ENCODE results near the gene SLC22A23. TPM values are rescaled to one million over a fixed set of nuclear protein-coding genes. Genes with fewer than 3 reads are reported as not detected.

SLC22A23 gene
- total RNA-seq, 2 experiments from 2014 or later = not detected

- no peaks in the 10 kb centered on the region for H3K9me2 ChIP-seq (ENCODE audit: insufficient read depth, low read length)
- no peaks in the 10 kb centered on the region for H3K9me3 ChIP-seq (ENCODE audit: low read length)
- no peak overlapping the region for H2AFZ ChIP-seq (ENCODE audit: low read length)
- H4K20me1 ChIP-seq (ENCODE audit: insufficient read depth, low read length) = no peaks in the 10 kb centered on the region
- H3K4me1 ChIP-seq (ENCODE audit: insufficient read depth, low read length, poor library complexity, severe bottlenecking) = no peaks in the 10 kb centered on the region
- no peak overlapping the region for H3K27ac ChIP-seq (ENCODE audit: low read depth, low read length, poor library complexity, severe bottlenecking)
- intact Hi-C loops (cut with micrococcal nuclease; ENCODE audit: unreplicated experiment) = no loop called here
- no peak for TF ChIP-seq CTCF (conservative IDR thresholded peaks at IDR 0.05; ENCODE audit: low read length)
- no peak for TF ChIP-seq EZH2phosphoT487 (IDR thresholded peaks at IDR 0.05; ENCODE audit: borderline replicate concordance, low read depth, low read length)
- no peaks in the 10 kb centered on the region for H3K79me2 ChIP-seq (ENCODE audit: insufficient read depth, low read depth, low read length)
- no peak overlapping the region for H3K4me3 ChIP-seq (ENCODE audit: low read depth, low read length, poor library complexity, severe bottlenecking)
- CTCF ChIA-PET (ENCODE audit: unreplicated experiment) = no interaction called here
- H3K4me2 ChIP-seq (ENCODE audit: low read length) = no peak overlapping the region
- DNase-seq (ENCODE audit: low spot score) = no peak
- POLR2A ChIA-PET = no interaction called here
- BruUV-seq (replicated peaks) = no TSS peak
- no peaks in the 10 kb centered on the region for H3K36me3 ChIP-seq (ENCODE audit: insufficient read depth, low read length)
Observed at GRCh38 chr6:3489961-3490624, 33.2 kb upstream of the SLC22A23 start.

GRCh38 chr6:3489027-3489757, 32.3 kb upstream of the SLC22A23 start:
- H3K4me3 ChIP-seq (ENCODE audit: low read depth, low read length, poor library complexity, severe bottlenecking) = no peak overlapping the region
- CTCF ChIA-PET (ENCODE audit: unreplicated experiment) = interaction anchor here (0.6 kb wide), 1 partner anchor 13 kb away, joined by 3 read pairs; no protein-coding TSS in a partner anchor

More at GRCh38 chr6:3489027-3489757, 32.3 kb upstream of the SLC22A23 start:
- POLR2A ChIA-PET = no interaction called here
- H3K36me3 ChIP-seq (ENCODE audit: insufficient read depth, low read length) = no peaks in the 10 kb centered on the region
- no peaks in the 10 kb centered on the region for H4K20me1 ChIP-seq (ENCODE audit: insufficient read depth, low read length)
- intact Hi-C loops (cut with micrococcal nuclease; ENCODE audit: unreplicated experiment) = no loop called here
- no peaks in the 10 kb centered on the region for H3K9me3 ChIP-seq (ENCODE audit: low read length)
- no TSS peak for BruUV-seq (replicated peaks)
- H3K27ac ChIP-seq (ENCODE audit: low read depth, low read length, poor library complexity, severe bottlenecking) = no peak overlapping the region
- H3K9me2 ChIP-seq (ENCODE audit: insufficient read depth, low read length) = no peaks in the 10 kb centered on the region
- no peak overlapping the region for H3K4me2 ChIP-seq (ENCODE audit: low read length)
- no peaks in the 10 kb centered on the region for H3K79me2 ChIP-seq (ENCODE audit: insufficient read depth, low read depth, low read length)
- no peaks in the 10 kb centered on the region for H3K4me1 ChIP-seq (ENCODE audit: insufficient read depth, low read length, poor library complexity, severe bottlenecking)
- DNase-seq (ENCODE audit: low spot score) = no peak
- no peak for TF ChIP-seq EZH2phosphoT487 (IDR thresholded peaks at IDR 0.05; ENCODE audit: borderline replicate concordance, low read depth, low read length)
- TF ChIP-seq CTCF (conservative IDR thresholded peaks at IDR 0.05; ENCODE audit: low read length) = no peak
- no peak overlapping the region for H2AFZ ChIP-seq (ENCODE audit: low read length)
